ENCODE data around the gene POLA1.
"Not testable (repeated sequence)": the region's sequence is repeated elsewhere in the genome, so short reads cannot be mapped to it uniquely, and the experiment has no call there.

Gene POLA1

GRCh38 chrX:24693453-24694202 is at the start of gene POLA1:
Gene POLA1, plus strand, starts transcription at chrX:24693918. Its CDS starts 44 bp downstream, at chrX:24693962.
- DNase-seq = peak; percentile 83
- ATAC-seq = peak; percentile 99

- ATAC-seq = no peak
Measured at GRCh38 chrX:24646006-24646405, 47.7 kb upstream of the POLA1 start.

GRCh38 chrX:24646745-24647182 is 47.0 kb upstream of the POLA1 start:
- ATAC-seq (peak; percentile 26), DNase-seq (no peak)

More at GRCh38 chrX:24646006-24646405, 47.7 kb upstream of the POLA1 start:
- DNase-seq = no peak

GRCh38 chrX:24647257-24648058 is 46.3 kb upstream of the POLA1 start, which contains the start of gene PCYT1B:
Gene PCYT1B, minus strand, starts transcription at chrX:24647347. Its CDS starts 242 bp downstream, at chrX:24647105.
- ATAC-seq (peak; percentile 99), DNase-seq (peak; percentile 52)

GRCh38 chrX:24648495-24648894 is 45.2 kb upstream of the POLA1 start:
- DNase-seq (no peak), ATAC-seq (no peak)

GRCh38 chrX:24651783-24652182 is 41.9 kb upstream of the POLA1 start:
- DNase-seq = no peak
- ATAC-seq = no peak

- not testable (repeated sequence) for DNase-seq, ATAC-seq
Measured at GRCh38 chrX:24655679-24656078, 38.0 kb upstream of the POLA1 start.

- ATAC-seq = no peak
Measured at GRCh38 chrX:24657671-24658386, 35.9 kb upstream of the POLA1 start.

GRCh38 chrX:24658421-24658820 is 35.3 kb upstream of the POLA1 start:
- ATAC-seq = no peak
- no peak for DNase-seq

More at GRCh38 chrX:24657671-24658386, 35.9 kb upstream of the POLA1 start:
- DNase-seq = no peak

- DNase-seq (no peak), ATAC-seq (no peak)
Measured at GRCh38 chrX:24659106-24659505, 34.6 kb upstream of the POLA1 start.

- ATAC-seq (no peak), DNase-seq (no peak)
Measured at GRCh38 chrX:24659646-24660045, 34.1 kb upstream of the POLA1 start.

- DNase-seq (no peak), ATAC-seq (no peak)
Measured at GRCh38 chrX:24661292-24661691, 32.4 kb upstream of the POLA1 start.

GRCh38 chrX:24662352-24662751 is 31.4 kb upstream of the POLA1 start:
- no peak for ATAC-seq
- no peak for DNase-seq

- DNase-seq (no peak), ATAC-seq (no peak)
Measured at GRCh38 chrX:24668111-24668510, 25.6 kb upstream of the POLA1 start.

GRCh38 chrX:24672701-24673190 is 21.0 kb upstream of the POLA1 start:
- DNase-seq = no peak
- no peak for ATAC-seq

- DNase-seq = no peak
- ATAC-seq = no peak
Measured at GRCh38 chrX:24673424-24673823, 20.3 kb upstream of the POLA1 start.

GRCh38 chrX:24676403-24677024 is 17.2 kb upstream of the POLA1 start:
- peak; percentile 49 for ATAC-seq
- no peak for DNase-seq

GRCh38 chrX:24682739-24683432 is 10.8 kb upstream of the POLA1 start:
- DNase-seq (peak; percentile 20), ATAC-seq (peak; percentile 96)

GRCh38 chrX:24684048-24684447 is 9.7 kb upstream of the POLA1 start:
- DNase-seq (no peak), ATAC-seq (no peak)

GRCh38 chrX:24692305-24692704 is 1.4 kb upstream of the POLA1 start:
- ATAC-seq = no peak

GRCh38 chrX:24694825-24695224 is 1.1 kb downstream of the POLA1 start:
- ATAC-seq (no peak), DNase-seq (no peak)

More at GRCh38 chrX:24692305-24692704, 1.4 kb upstream of the POLA1 start:
- no peak for DNase-seq
